ENCODE data around the gene GPC5. TPM values are rescaled to one million over a fixed set of nuclear protein-coding genes. Genes with fewer than 3 reads are reported as not detected.

Gene GPC5
- total RNA-seq, 3 donors from 2014 or later: 0.51 to 1.2 TPM; not detected in 1

DNA sequence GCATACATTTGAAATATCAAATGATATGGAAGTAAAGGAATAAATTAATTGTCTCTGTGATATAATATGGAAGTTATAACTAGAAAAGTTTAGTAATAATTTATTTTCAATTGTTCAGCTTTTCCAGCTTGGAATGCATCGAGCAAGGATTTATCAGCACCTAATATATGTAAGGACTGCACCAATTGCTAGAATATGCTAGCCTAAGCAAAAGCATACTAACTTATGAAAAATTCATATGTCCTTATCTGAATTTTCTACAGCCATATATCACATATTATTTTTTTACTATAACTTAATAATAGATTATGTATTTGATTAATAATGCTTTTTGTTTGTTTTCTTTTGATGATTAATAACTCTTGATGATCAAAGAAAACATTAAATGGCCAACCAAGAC, 979.0 kb downstream of the GPC5 start:
- Histone ChIP-seq H3K9me3 (no peaks in the 10 kb centered on the region), H3K4me1 (ENCODE audit: low read depth) (no peaks in the 10 kb centered on the region), H3K36me3 (ENCODE audit: low read depth) (no peaks in the 10 kb centered on the region), H3K4me3 (no peak overlapping the region)
- no peak for ATAC-seq
- TF ChIP-seq, protein P1, sequence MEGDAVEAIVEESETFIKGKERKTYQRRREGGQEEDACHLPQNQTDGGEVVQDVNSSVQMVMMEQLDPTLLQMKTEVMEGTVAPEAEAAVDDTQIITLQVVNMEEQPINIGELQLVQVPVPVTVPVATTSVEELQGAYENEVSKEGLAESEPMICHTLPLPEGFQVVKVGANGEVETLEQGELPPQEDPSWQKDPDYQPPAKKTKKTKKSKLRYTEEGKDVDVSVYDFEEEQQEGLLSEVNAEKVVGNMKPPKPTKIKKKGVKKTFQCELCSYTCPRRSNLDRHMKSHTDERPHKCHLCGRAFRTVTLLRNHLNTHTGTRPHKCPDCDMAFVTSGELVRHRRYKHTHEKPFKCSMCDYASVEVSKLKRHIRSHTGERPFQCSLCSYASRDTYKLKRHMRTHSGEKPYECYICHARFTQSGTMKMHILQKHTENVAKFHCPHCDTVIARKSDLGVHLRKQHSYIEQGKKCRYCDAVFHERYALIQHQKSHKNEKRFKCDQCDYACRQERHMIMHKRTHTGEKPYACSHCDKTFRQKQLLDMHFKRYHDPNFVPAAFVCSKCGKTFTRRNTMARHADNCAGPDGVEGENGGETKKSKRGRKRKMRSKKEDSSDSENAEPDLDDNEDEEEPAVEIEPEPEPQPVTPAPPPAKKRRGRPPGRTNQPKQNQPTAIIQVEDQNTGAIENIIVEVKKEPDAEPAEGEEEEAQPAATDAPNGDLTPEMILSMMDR (IDR thresholded peaks at IDR 0.05): no peak
- intact Hi-C loops (cut with DNase I, micrococcal nuclease): no loop called here
- DNase-seq: no peak

DNA sequence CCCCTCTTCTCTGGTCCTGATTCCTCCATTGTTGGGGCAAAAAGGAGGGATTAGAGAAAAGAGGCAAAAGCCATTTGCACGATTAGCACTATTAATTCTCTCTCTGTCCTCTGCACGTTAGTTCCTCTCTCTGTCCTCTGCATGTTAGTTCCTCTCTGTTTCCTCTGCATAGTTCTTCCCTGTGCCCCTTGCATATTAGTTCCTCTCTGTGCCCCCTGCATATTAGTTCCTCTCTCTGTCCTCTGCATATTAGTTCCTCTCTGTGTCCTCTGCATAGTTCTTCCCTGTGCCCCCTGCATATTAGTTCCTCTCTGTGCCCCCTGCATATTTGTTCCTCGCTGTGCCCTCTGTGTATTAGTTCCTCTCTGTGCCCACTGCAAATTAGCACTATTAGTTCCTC, 981.0 kb downstream of the GPC5 start:
- intact Hi-C loops (cut with DNase I, micrococcal nuclease): no loop called here
- TF ChIP-seq, protein P1 (IDR thresholded peaks at IDR 0.05): no peak
- Histone ChIP-seq H3K4me1 (ENCODE audit: low read depth) (no peaks in the 10 kb centered on the region), H3K4me3 (no peak overlapping the region), H3K9me3 (no peaks in the 10 kb centered on the region), H3K36me3 (ENCODE audit: low read depth) (no peaks in the 10 kb centered on the region)
- ATAC-seq (no peak), DNase-seq (no peak)

DNA sequence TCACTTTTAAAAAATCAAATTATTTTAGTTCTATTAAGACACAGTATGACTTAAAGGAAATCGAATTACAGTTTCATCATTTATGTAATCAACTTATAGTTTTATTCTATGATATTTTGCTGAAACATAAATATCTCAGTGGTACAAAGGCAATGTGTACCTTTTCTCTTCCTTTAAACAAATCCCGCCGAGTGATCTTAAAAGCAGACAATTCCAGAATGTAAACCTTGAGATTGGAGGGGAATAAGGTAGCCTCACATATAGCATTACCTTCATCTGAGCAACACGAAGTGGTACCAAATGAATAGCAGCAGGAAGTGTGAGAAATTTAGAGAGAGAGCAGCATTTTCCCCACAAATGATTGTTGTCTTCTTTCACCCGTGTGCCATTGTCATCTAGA, 986.0 kb downstream of the GPC5 start:
- DNase-seq: no peak
- Histone ChIP-seq H3K9me3 (no peaks in the 10 kb centered on the region), H3K4me3 (no peak overlapping the region), H3K36me3 (ENCODE audit: low read depth) (no peaks in the 10 kb centered on the region), H3K4me1 (ENCODE audit: low read depth) (no peaks in the 10 kb centered on the region)
- intact Hi-C loops (cut with DNase I, micrococcal nuclease): no loop called here
- TF ChIP-seq, protein P1 (IDR thresholded peaks at IDR 0.05): no peak
- ATAC-seq: no peak

DNA sequence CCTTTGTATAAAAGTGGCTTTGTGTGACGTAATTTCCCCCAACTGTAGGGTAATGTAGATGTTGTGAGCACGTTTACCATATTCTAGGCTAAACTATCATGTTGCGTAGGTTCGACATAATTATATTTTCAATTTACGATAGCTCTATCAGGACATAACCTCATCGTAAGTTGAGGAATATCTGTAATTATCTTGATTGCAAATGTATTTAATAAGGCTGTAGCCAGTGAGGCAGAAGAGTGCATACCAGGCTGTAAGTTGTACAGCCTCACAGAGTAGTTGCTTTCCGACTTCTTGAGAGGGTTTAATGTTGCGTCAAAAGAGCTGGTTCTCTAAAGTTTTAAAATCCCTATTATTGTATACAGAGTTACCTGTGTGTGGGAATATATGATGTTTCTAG, 988.8 kb downstream of the GPC5 start:
- no peak overlapping the region for H3K4me3 ChIP-seq
- H3K4me1 ChIP-seq (ENCODE audit: low read depth): no peaks in the 10 kb centered on the region
- ATAC-seq (no peak), DNase-seq (no peak)
- no peaks in the 10 kb centered on the region for H3K9me3 ChIP-seq
- intact Hi-C loops (cut with DNase I, micrococcal nuclease): no loop called here
- TF ChIP-seq, protein P1 (IDR thresholded peaks at IDR 0.05): no peak
- H3K36me3 ChIP-seq (ENCODE audit: low read depth): no peaks in the 10 kb centered on the region

DNA sequence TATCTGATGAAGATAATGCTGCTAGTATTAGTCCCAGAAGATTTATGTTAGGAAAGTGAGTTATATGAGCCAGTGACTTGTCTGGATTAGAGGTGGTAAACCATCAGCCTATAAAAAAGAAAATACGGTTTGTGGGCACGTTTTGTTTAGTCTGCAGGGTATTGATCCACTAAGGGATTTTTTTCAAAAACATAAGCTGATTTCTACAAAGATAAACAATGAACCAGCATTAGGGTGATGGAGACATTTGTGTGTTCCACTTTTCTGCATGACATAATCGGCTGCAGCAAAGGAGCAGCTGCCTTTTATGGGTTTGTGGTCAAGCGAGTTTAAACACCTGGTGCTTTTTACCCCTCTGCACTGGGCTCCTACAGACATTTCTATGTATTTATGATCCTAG, 991.8 kb downstream of the GPC5 start:
- ATAC-seq (peak; percentile 39), DNase-seq (peak in 1 of 3 donors; percentile 3)

More for the DNA sequence above, 991.8 kb downstream of the GPC5 start:
- H3K4me3 ChIP-seq: no peak overlapping the region
- TF ChIP-seq, protein P1 (IDR thresholded peaks at IDR 0.05): no peak
- intact Hi-C loops (cut with DNase I, micrococcal nuclease): no loop called here
- no peaks in the 10 kb centered on the region for H3K4me1 ChIP-seq (ENCODE audit: low read depth)
- no peaks in the 10 kb centered on the region for H3K9me3 ChIP-seq
- no peaks in the 10 kb centered on the region for H3K36me3 ChIP-seq (ENCODE audit: low read depth)

All from mucosa of descending colon (tissue), 3 donors.